ENCODE data around the gene SPNS3. TPM values are rescaled to one million over a fixed set of nuclear protein-coding genes. Genes with fewer than 3 reads are reported as not detected.

SPNS3 gene
- total RNA-seq, 2 experiments from 2014 or later, result 51.2 to 54.6 TPM

GRCh38 chr17:4394208-4395110, 39.3 kb upstream of the SPNS3 start:
- Histone ChIP-seq H3K4me3 (ENCODE audit: low read depth, low read length, poor library complexity, severe bottlenecking) (peak overlapping the region; percentile 59), H3K4me2 (ENCODE audit: low read length) (peak overlapping the region; percentile 74), H3K36me3 (ENCODE audit: insufficient read depth, low read length) (no peaks in the 10 kb centered on the region), H3K4me1 (ENCODE audit: insufficient read depth, low read length, poor library complexity, severe bottlenecking) (peaks cover 83% of the 10 kb centered on the region), H3K9me2 (ENCODE audit: insufficient read depth, low read length) (no peaks in the 10 kb centered on the region), H3K79me2 (ENCODE audit: insufficient read depth, low read depth, low read length) (peaks cover 5% of the 10 kb centered on the region; the same call in 1 of the 2 replicates), H4K20me1 (ENCODE audit: insufficient read depth, low read length) (no peaks in the 10 kb centered on the region), H2AFZ (ENCODE audit: low read length) (peak overlapping the region; percentile 4; the same call in 1 of the 2 replicates), H3K27ac (ENCODE audit: low read depth, low read length, poor library complexity, severe bottlenecking) (peak overlapping the region; percentile 97), H3K9me3 (ENCODE audit: low read length) (peaks cover under 1% of the 10 kb centered on the region; the same call in 1 of the 2 replicates)
- no peak for DNase-seq (ENCODE audit: low spot score)
- ChIA-PET CTCF (ENCODE audit: unreplicated experiment) (no interaction called here), POLR2A (interaction anchor here (0.8 to 4.2 kb wide), 11 partner anchors 8 to 41 kb away, joined by 3 to 29 read pairs (median 5); no protein-coding TSS in a partner anchor)
- BruUV-seq (replicated peaks), result no TSS peak
- intact Hi-C loops (cut with micrococcal nuclease; ENCODE audit: unreplicated experiment), result loop anchor here (5.0 kb wide), 1 partner anchor 432 kb away; the partner anchor contains the start of gene ATP2A3
- TF ChIP-seq, protein P1, sequence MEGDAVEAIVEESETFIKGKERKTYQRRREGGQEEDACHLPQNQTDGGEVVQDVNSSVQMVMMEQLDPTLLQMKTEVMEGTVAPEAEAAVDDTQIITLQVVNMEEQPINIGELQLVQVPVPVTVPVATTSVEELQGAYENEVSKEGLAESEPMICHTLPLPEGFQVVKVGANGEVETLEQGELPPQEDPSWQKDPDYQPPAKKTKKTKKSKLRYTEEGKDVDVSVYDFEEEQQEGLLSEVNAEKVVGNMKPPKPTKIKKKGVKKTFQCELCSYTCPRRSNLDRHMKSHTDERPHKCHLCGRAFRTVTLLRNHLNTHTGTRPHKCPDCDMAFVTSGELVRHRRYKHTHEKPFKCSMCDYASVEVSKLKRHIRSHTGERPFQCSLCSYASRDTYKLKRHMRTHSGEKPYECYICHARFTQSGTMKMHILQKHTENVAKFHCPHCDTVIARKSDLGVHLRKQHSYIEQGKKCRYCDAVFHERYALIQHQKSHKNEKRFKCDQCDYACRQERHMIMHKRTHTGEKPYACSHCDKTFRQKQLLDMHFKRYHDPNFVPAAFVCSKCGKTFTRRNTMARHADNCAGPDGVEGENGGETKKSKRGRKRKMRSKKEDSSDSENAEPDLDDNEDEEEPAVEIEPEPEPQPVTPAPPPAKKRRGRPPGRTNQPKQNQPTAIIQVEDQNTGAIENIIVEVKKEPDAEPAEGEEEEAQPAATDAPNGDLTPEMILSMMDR (conservative IDR thresholded peaks at IDR 0.05; ENCODE audit: low read length), result no peak
- no peak for TF ChIP-seq EZH2phosphoT487 (IDR thresholded peaks at IDR 0.05; ENCODE audit: borderline replicate concordance, low read depth, low read length)

- CTCF ChIA-PET (ENCODE audit: unreplicated experiment), result interaction anchor here (1.7 kb wide), 1 partner anchor 13 kb away, joined by 5 read pairs; no protein-coding TSS in a partner anchor
- no peak for DNase-seq (ENCODE audit: low spot score)
- POLR2A ChIA-PET, result interaction anchor here (0.8 to 4.2 kb wide), 11 partner anchors 8 to 41 kb away, joined by 3 to 29 read pairs (median 10); no protein-coding TSS in a partner anchor
Observed at GRCh38 chr17:4395111-4395478, 38.6 kb upstream of the SPNS3 start.

More at GRCh38 chr17:4395111-4395478, 38.6 kb upstream of the SPNS3 start:
- intact Hi-C loops (cut with micrococcal nuclease; ENCODE audit: unreplicated experiment), result loop anchor here (5.0 kb wide), 1 partner anchor 433 kb away; the partner anchor contains the start of gene ATP2A3
- peak overlapping the region; percentile 74 for H3K4me2 ChIP-seq (ENCODE audit: low read length)
- H4K20me1 ChIP-seq (ENCODE audit: insufficient read depth, low read length), result no peaks in the 10 kb centered on the region
- H2AFZ ChIP-seq (ENCODE audit: low read length), result no peak overlapping the region
- no peaks in the 10 kb centered on the region for H3K36me3 ChIP-seq (ENCODE audit: insufficient read depth, low read length)
- H3K9me3 ChIP-seq (ENCODE audit: low read length), result peaks cover 5% of the 10 kb centered on the region; the same call in 1 of the 2 replicates
- H3K4me3 ChIP-seq (ENCODE audit: low read depth, low read length, poor library complexity, severe bottlenecking), result peak overlapping the region; percentile 59
- peaks cover 82% of the 10 kb centered on the region for H3K4me1 ChIP-seq (ENCODE audit: insufficient read depth, low read length, poor library complexity, severe bottlenecking)
- H3K9me2 ChIP-seq (ENCODE audit: insufficient read depth, low read length), result no peaks in the 10 kb centered on the region
- peaks cover 5% of the 10 kb centered on the region; the same call in 1 of the 2 replicates for H3K79me2 ChIP-seq (ENCODE audit: insufficient read depth, low read depth, low read length)
- peak overlapping the region; percentile 97 for H3K27ac ChIP-seq (ENCODE audit: low read depth, low read length, poor library complexity, severe bottlenecking)
- BruUV-seq (replicated peaks), result no TSS peak
- no peak for TF ChIP-seq EZH2phosphoT487 (IDR thresholded peaks at IDR 0.05; ENCODE audit: borderline replicate concordance, low read depth, low read length)
- TF ChIP-seq, protein P1 (conservative IDR thresholded peaks at IDR 0.05; ENCODE audit: low read length), result no peak

Measured in OCI-LY7 (cell line).